Naive B cell (primary cell): Measurements from ENCODE around the gene DHX34. TPM values are rescaled to one million over a fixed set of nuclear protein-coding genes. Genes with fewer than 3 reads are reported as not detected.
"Not testable (repeated sequence)": the region's sequence is repeated elsewhere in the genome, so short reads cannot be mapped to it uniquely, and the experiment has no call there.

ENCODE experiments used
- ATAC-seq, 2 donors: fragments of 150-1000 bp; cut with Tn5 transposase; 2 replicates each; pipeline ENCODE4 v1.10.0; 2021; ENCODE audit warnings: low read depth in 2 of 2, mild to moderate bottlenecking in 2 of 2, moderate library complexity in 2 of 2
- DNase-seq: peaks from one replicate; pipeline ENCODE4 v3.0.0; 2022
- H3K27ac Mint-ChIP-seq, 6 donors: one replicate each; pipeline ENCODE4 v1.8.0; 2020 to 2022; ENCODE audit warnings: mild to moderate bottlenecking in 6 of 6, mixed read lengths in 6 of 6, moderate library complexity in 5 of 6, inconsistent platforms in 2 of 6
- H3K27me3 Mint-ChIP-seq, 3 donors: one replicate each; pipeline ENCODE4 v1.8.0; 2021 to 2022; ENCODE audit warnings: mixed read lengths in 3 of 3, mild to moderate bottlenecking in 1 of 3
- H3K36me3 Mint-ChIP-seq, 2 donors: one replicate each; pipeline ENCODE4 v1.8.0; 2020 to 2022; ENCODE audit warnings: mixed read lengths in 2 of 2, inconsistent platforms in 1 of 2, mild to moderate bottlenecking in 1 of 2
- H3K4me1 Mint-ChIP-seq, 3 donors: one replicate each; pipeline ENCODE4 v1.8.0; 2020 to 2022; ENCODE audit warnings: mixed read lengths in 3 of 3, inconsistent platforms in 1 of 3, mild to moderate bottlenecking in 1 of 3, moderate library complexity in 1 of 3
- H3K4me3 Mint-ChIP-seq, 8 donors: one replicate each; pipeline ENCODE4 v1.8.0; 2020 to 2022; ENCODE audit warnings: mild to moderate bottlenecking in 8 of 8, mixed read lengths in 8 of 8, moderate library complexity in 8 of 8, inconsistent platforms in 2 of 8
- H3K9me3 Mint-ChIP-seq, 7 donors: one replicate each; pipeline ENCODE4 v1.8.0; 2020 to 2022; ENCODE audit warnings: mixed read lengths in 7 of 7, mild to moderate bottlenecking in 5 of 7, inconsistent platforms in 2 of 7, moderate library complexity in 1 of 7
- polyA plus RNA-seq, 6 donors: library from polyadenylated mRNA; unstranded; fragments of 300-500 nt; fragmentation: Illumina TruSeq; gene quantifications; one replicate each; pipeline ENCODE4 v1.2.3, GENCODE V29; 2021; ENCODE audit warnings: low read depth in 6 of 6

The DHX34 gene
- polyA plus RNA-seq, 6 donors from 2014 or later: 3.0 to 13.3 (median 4.1) TPM; not detected in 1

DNA sequence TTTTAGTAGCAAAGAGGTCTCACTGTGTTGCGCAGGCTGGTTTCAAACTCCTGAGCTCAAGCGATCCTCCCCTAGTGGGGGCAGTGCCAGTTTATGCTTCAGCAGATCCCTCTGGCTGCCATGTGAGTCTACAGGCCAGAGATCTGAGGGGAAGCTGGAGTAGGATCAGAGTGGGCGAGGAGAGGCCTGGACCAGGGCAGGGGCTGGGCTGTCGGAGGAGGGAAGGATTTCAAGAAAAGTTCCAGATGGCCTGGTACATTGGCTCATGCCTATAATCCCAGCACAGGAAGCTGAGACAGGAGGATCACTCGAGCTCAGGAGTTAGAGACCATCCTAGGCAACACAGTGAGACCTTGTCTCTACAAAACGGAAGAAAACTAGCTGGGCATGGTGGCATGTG is 9.8 kb downstream of the DHX34 start:
- Mint-ChIP-seq H3K9me3 (no peaks in the 10 kb centered on the region), H3K4me1 (peaks cover 0 to 7% (median 3%) of the 10 kb centered on the region in 3 donors), H3K27ac (no peak overlapping the region), H3K4me3 (peak overlapping the region in 2 of 8 donors; percentile 48 to 56), H3K27me3 (no peaks in the 10 kb centered on the region), H3K36me3 (peaks cover 8 to 15% of the 10 kb centered on the region in 2 donors)
- ATAC-seq: no peak
- DNase-seq: no peak

DNA sequence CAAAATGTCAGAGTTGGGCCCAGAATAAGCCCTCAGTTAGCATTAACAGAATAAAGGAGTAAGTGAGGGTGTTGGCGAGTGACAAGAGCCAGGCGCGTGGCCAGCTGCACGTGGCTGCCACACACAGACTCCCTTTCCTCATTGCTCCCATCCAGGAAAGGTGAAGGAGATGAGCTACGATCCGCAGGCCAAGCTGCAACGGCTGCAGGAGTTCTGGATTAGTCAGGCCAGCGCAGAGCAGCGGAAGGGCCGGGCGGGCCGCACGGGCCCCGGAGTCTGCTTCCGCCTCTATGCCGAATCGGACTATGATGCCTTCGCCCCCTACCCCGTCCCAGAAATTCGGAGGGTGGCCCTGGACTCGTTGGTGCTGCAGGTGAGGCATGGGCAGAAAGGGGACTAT is 13.2 kb downstream of the DHX34 start:
- Mint-ChIP-seq H3K4me3 (no peak overlapping the region), H3K27ac (peak overlapping the region in 1 of 6 donors; percentile 51), H3K4me1 (peaks cover 0 to 2% (median 0%) of the 10 kb centered on the region in 3 donors), H3K9me3 (no peaks in the 10 kb centered on the region), H3K36me3 (peaks cover 13% of the 10 kb centered on the region in 2 donors), H3K27me3 (no peaks in the 10 kb centered on the region)
- no peak for DNase-seq
- no peak for ATAC-seq

DNA sequence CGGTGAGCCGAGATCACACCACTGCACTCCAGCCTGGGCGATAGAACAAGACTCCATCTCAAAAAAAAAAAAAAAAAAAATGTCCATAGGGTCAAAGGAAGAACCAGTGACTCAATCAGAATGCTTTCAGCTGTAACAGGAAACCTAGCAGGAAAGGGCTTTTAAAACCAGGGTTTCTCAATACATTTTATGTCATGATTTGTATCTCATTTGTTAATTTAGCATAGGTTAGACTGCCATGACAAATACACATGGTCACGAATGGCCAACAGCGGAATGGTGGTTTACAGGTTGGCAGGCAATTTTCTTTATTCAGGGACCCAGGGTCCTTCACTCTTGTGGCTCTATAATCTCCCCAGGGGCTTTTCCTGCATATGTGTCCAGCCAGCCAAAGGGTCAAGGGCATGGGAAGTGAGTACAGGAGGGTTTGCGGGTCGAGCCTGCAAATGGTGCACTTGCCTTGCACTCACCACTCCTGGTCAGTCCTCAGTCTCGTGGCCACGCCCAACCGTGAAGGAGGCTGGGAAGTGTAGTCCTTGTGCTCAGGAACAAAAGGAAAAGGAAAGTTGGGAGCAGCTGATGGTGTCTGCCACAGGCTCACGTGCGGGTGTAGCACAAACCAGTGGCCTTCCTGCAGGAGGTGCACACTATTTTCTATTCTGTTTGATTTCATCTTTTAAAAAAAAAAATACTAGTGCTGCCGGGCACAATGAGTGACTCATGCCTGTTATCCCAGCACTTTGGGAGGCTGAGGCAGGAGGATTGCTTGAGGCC is 14.8 kb downstream of the DHX34 start:
- no peak for DNase-seq
- Mint-ChIP-seq H3K9me3 (no peaks in the 10 kb centered on the region), H3K27me3 (no peaks in the 10 kb centered on the region), H3K4me3 (no peak overlapping the region), H3K4me1 (peaks cover 0 to 2% (median 0%) of the 10 kb centered on the region in 3 donors), H3K36me3 (peaks cover 9 to 15% of the 10 kb centered on the region in 2 donors), H3K27ac (peak overlapping the region in 1 of 6 donors; percentile 34)
- ATAC-seq: no peak

DNA sequence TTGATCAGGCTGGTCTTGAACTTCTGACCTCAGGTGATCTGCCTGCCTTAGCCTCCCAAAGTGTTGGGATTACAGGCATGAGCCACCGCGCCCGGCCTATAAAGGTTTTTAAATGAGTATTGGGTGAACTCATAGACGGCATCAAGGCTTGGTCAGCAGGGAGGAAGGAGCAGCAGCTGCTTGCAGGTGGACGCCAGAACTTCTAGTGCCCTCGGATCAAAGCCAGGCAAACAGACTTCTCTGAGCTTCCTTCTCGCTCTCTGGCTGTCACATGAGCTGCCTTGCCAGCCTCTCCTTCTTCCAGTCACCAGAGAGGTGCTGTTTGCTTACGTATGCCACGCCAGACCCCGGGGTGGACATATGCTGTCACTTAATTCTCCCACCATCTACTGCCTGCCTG is 16.3 kb downstream of the DHX34 start:
- DNase-seq, H3K27ac Mint-ChIP-seq, H3K27me3 Mint-ChIP-seq, ATAC-seq, H3K4me3 Mint-ChIP-seq, H3K4me1 Mint-ChIP-seq, H3K9me3 Mint-ChIP-seq: not testable (repeated sequence)
- peaks cover 10 to 15% of the 10 kb centered on the region in 2 donors for H3K36me3 Mint-ChIP-seq

DNA sequence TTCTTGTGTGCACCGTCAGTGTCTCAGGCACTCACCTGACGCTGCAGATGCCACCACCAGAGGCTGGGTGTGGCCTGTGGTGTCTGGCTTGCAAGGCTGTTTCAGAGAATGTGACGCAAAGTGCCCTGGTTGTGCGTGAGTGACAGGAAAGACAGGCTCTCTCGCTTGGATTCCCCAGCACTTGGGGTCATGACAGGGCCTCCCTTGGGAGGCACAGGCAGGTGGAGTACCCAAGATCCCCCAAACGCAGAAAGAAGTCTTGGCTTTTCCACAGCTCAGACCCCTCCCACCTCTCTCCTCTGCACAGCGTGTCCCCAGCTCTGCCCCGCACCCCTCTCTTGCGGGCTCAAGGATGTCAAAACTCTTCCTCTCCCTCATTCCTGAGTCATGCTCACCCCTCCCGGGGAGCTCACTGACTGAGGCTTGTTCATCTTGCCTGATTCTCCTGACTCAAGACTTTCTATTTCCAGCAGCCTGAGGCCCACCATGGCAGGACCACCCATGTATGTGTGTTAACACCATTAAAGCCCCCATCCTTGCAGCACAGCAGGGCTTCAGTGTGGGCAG is 21.0 kb downstream of the DHX34 start:
- no peaks in the 10 kb centered on the region for H3K9me3 Mint-ChIP-seq
- no peaks in the 10 kb centered on the region for H3K27me3 Mint-ChIP-seq
- DNase-seq (no peak), ATAC-seq (no peak)
- peak overlapping the region in 2 of 6 donors; percentile 2 to 49 for H3K27ac Mint-ChIP-seq
- H3K4me1 Mint-ChIP-seq: no peaks in the 10 kb centered on the region
- no peak overlapping the region for H3K4me3 Mint-ChIP-seq
- peaks cover 8 to 14% of the 10 kb centered on the region in 2 donors for H3K36me3 Mint-ChIP-seq

DNA sequence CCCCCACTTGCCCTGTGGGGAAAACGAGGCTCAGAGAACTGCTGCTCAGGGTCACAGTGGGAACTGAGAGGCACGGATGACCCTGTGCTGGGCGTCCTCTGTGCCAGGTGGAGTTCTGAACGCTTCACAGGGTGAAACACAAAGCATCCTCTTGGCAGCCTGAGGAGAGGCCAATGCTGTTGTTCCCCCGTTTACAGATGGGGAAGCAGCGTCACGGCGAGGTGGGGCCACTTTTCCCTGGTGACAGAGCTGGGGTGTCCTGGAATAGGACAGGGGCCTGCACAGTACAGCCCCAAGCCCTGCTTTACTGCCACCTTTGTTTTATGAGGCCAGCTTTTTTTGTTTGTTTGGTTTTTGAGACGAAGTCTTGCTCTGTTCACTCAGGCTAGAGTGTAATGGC is 22.1 kb downstream of the DHX34 start:
- DNase-seq (no peak), ATAC-seq (no peak)
- Mint-ChIP-seq H3K36me3 (peaks cover 8 to 14% of the 10 kb centered on the region in 2 donors), H3K27me3 (no peaks in the 10 kb centered on the region), H3K4me1 (no peaks in the 10 kb centered on the region), H3K4me3 (no peak overlapping the region), H3K27ac (no peak overlapping the region), H3K9me3 (no peaks in the 10 kb centered on the region)

DNA sequence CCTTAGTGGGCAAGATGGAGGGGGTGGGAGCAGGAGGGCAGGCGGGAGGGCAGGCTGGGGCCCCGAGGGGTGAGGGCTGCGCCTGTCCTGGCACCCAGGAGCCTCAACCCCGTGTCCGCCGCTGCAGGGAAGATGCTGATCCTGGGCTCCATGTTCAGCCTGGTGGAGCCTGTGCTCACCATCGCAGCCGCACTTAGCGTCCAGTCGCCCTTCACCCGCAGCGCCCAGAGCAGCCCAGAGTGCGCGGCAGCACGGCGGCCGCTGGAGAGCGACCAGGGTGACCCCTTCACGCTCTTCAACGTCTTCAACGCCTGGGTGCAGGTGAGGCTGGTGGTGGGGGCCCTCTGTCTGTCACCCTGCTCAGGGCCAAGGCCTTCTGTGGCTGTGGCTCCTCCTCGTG is 23.5 kb downstream of the DHX34 start:
- Mint-ChIP-seq H3K27ac (no peak overlapping the region), H3K4me1 (no peaks in the 10 kb centered on the region), H3K9me3 (no peaks in the 10 kb centered on the region), H3K27me3 (no peaks in the 10 kb centered on the region), H3K4me3 (no peak overlapping the region), H3K36me3 (peaks cover 4 to 7% of the 10 kb centered on the region in 2 donors)
- ATAC-seq (no peak), DNase-seq (no peak)

DNA sequence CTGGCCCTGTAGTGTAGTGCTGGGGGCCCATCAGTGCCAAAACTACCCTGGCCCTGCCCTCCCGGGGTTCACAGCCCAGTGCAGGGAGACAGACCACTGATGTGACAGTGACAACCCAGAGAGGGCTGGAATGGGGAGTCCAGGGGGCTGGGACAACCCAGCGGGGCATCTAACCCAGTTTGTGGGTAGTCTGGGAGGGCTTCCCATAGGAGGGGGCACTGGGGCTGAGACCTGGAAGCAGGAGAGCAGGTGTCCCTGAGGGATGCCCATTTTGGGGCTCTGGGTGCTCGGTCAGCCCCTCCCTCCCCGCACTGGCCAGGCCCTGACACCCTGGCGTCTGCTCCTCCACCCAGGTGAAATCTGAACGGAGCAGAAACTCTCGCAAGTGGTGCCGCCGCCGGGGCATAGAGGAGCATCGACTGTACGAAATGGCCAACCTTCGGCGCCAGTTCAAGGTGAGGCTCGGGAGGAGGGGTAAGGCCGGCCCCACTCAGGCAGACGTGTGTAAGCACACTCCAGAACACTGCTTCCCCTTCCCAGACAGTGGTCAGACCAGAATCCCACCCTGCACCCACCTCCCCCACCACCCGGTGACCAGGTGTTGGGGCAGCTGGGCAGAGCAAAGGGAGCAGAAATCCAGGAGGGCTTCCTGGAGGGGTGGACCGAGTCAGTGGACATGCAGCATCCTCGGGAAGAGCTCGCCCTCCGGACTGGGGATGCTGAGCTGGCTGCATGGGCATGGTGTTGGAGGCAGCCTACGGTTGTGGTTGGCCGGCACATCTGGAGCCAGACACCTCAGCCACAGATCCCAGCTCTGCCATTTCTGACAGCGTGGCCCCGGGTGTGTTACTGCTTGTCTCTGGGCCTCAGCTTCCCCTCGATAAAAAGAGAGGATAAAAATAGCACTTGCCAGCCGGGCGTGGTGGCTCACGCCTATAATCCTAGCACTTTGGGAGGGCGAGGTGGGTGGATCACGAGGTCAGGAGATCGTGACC is 24.4 kb downstream of the DHX34 start:
- Mint-ChIP-seq H3K4me3 (no peak overlapping the region), H3K4me1 (no peaks in the 10 kb centered on the region), H3K27me3 (no peaks in the 10 kb centered on the region), H3K9me3 (no peaks in the 10 kb centered on the region), H3K36me3 (peaks cover 4 to 7% of the 10 kb centered on the region in 2 donors), H3K27ac (no peak overlapping the region)
- ATAC-seq (no peak), DNase-seq (no peak)

DNA sequence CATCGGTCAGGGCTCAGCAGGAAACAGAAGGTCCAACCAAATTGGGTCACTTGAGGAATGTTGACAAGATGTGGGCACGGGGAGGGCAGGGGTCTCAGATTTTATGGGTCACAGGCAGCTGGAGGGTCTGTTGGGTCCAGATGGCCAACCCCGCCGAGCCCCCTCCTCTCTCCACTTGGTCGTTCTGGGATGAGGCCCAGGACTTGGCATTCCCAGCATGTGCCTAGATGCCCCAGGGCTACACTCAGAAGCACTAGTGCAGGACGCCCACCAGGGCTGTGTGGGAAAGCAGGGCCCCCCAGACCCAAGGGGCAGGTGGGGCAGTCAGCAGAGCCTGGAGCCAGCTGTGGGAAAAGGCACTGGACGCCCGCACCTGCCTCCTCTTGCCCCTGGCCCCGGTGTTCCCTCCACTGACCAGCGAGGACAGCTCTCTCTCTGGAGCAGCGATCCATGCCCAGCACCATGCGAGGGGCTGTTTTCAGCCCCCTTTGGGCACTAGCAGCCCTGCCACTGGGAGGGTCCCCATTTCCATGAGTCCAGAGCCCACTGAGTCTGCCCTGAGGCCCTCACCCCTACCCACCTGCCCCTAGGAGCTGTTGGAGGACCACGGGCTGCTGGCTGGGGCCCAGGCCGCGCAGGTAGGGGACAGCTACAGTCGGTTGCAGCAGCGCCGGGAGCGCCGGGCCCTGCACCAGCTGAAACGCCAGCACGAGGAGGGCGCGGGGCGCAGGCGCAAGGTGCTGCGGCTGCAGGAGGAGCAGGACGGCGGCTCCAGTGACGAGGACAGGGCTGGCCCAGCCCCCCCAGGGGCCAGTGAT is 26.0 kb downstream of the DHX34 start:
- no peak overlapping the region for H3K4me3 Mint-ChIP-seq
- no peaks in the 10 kb centered on the region for H3K27me3 Mint-ChIP-seq
- DNase-seq (no peak), ATAC-seq (no peak)
- no peak overlapping the region for H3K27ac Mint-ChIP-seq
- peaks cover 0 to 10% of the 10 kb centered on the region in 2 donors for H3K36me3 Mint-ChIP-seq
- H3K4me1 Mint-ChIP-seq: peaks cover 0 to 2% (median 0%) of the 10 kb centered on the region in 3 donors
- H3K9me3 Mint-ChIP-seq: no peaks in the 10 kb centered on the region

DNA sequence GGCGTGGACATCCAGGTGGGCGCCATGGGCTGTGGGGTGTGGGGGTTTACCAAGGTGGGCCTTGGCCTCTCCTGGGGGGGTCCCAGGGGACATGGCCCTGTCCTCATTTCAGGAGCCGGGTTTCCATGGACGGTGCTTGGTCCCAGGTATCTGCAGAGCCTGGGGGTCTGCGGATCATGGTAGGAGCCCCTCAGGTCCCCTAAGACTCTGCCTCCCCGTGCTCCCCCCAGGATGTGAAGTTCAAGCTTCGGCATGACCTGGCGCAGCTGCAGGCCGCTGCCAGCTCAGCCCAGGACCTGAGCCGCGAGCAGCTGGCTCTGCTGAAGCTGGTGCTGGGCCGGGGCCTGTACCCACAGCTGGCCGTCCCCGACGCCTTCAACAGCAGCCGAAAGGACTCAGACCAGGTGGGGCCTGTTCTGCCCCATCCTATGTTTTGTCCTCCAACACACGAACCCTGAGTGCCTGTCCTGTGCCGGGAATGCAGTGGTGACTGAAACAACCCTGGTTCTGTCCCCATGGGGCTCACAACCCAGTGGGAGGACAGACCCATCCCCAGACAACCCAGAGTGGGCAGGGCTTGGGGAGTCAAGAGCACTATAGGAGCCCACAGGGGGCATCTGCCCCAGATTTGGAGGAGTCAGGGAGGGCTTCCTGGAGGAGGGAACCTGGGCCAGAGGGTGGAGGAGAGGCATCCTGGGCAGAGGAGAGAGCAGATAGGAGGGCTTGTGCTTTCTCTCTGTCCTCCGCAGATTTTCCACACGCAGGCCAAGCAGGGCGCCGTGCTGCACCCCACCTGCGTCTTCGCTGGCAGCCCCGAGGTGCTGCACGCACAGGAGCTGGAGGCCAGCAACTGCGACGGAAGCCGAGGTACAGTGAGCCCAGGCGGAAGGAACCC is 26.8 kb downstream of the DHX34 start:
- H3K4me1 Mint-ChIP-seq: peaks cover 0 to 4% (median 2%) of the 10 kb centered on the region in 3 donors
- H3K36me3 Mint-ChIP-seq: peaks cover 0 to 18% of the 10 kb centered on the region in 2 donors
- no peak for DNase-seq
- no peak overlapping the region for H3K4me3 Mint-ChIP-seq
- ATAC-seq: no peak
- H3K9me3 Mint-ChIP-seq: peaks cover 0 to 1% (median 0%) of the 10 kb centered on the region in 7 donors
- H3K27ac Mint-ChIP-seq: peak overlapping the region in 1 of 6 donors; percentile 47
- H3K27me3 Mint-ChIP-seq: no peaks in the 10 kb centered on the region

DNA sequence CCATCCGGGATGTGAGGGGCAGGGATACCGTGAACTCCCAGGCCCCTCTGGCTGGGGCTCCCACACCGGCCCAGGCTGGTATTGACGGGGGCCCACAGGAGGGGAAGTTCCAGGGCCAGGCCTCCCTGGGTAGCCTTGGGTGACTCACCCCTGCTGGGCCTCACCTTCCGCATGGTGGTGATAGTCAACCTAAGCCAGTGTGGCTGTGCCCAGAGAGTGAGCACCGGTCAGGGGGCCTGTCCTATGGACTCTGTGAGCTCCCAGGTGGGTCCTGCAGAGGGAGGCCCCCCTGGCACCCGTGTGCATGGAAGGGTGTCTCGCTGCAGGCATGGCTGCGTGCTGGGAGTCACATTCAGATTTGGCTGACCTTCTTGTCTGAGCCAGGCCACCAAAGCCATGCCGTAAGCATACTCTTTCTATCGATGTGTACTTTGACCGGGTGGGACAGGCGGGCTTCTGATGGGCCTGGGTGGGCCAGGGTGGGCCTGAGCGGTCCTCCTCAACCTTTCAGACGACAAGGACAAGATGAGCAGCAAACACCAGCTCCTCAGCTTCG is 27.6 kb downstream of the DHX34 start:
- Mint-ChIP-seq H3K4me3 (no peak overlapping the region), H3K27ac (no peak overlapping the region), H3K36me3 (peaks cover 0 to 25% of the 10 kb centered on the region in 2 donors), H3K27me3 (no peaks in the 10 kb centered on the region), H3K4me1 (peaks cover 5 to 10% (median 7%) of the 10 kb centered on the region in 3 donors), H3K9me3 (peaks cover 0 to 3% (median 0%) of the 10 kb centered on the region in 7 donors)
- DNase-seq (no peak), ATAC-seq (no peak)
